ENCODE measurements around the gene FCN2. TPM values are rescaled to one million over a fixed set of nuclear protein-coding genes. Genes with fewer than 3 reads are reported as not detected.

FCN2 gene
- total RNA-seq, 2 donors from 2014 or later = not detected

DNA sequence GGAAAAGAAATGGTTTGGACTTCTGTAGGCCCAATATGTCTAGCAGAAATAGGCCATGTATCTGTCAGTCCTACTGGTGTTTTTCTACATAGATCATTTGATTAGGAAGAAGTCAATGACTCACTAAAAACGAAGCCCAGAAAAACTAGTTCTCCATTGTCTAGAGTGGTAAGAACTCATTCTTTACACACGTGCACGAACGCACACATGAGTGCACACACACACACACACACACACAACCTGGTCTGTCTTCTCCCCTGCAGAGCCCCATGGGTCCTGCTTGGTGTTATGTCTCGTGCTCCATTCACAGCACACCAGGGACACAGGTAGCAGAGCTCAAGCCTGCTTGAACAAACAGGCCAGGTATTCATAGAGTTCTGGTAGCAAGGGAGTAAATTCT is 52.0 kb downstream of the FCN2 start:
- Histone ChIP-seq H3K27me3 (peaks cover 0 to 4% of the 10 kb centered on the region in 2 donors), H3K4me1 (no peaks in the 10 kb centered on the region), H3K9me3 (no peaks in the 10 kb centered on the region), H3K27ac (no peak overlapping the region), H3K4me3 (no peak overlapping the region), H3K36me3 (replicated peaks in 1 of 2; ENCODE audit: insufficient read depth in 1 of 2, low read depth in 2 of 2) (no peaks in the 10 kb centered on the region)
- intact Hi-C loops (cut with DNase I) = no loop called here
- TF ChIP-seq POLR2A (IDR thresholded peaks at IDR 0.05) = no peak
- WGBS, 2 donors = 75 to 80% methylated on average over 4 to 5 of the region's 5 CpGs
- ATAC-seq = no peak
- no peak for DNase-seq

DNA sequence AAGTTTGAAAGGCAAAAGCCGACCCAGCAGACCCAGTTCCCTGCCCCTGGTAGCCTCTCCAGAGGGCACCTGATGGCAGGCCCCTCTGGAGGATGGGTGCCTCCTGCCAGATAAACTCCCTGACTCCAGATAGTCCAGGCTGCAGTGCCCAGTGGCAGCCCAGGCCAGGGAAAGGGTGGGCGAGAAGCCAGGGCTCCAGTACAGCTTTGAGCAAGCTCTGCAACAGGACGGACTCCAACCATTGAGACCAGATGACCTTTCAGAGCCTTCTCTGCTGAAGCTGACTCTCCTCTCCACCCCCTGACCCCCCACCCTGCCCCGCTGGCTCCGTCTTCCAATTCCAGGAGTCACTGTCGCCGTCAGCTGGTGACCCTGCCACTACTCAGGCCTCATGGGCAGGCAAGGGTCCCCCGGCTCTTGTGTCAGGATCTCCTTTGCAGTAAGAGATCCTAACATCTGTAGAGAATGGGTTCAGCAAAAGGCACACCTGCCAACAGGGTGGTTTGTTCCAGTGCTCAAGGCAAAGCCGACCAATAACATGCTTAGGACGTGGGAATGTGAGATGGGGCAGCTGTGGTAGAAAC is 52.6 kb downstream of the FCN2 start:
- no peak for ATAC-seq
- peaks cover 0 to 4% of the 10 kb centered on the region in 2 donors for H3K27me3 ChIP-seq
- no peaks in the 10 kb centered on the region for H3K4me1 ChIP-seq
- TF ChIP-seq, protein P1, sequence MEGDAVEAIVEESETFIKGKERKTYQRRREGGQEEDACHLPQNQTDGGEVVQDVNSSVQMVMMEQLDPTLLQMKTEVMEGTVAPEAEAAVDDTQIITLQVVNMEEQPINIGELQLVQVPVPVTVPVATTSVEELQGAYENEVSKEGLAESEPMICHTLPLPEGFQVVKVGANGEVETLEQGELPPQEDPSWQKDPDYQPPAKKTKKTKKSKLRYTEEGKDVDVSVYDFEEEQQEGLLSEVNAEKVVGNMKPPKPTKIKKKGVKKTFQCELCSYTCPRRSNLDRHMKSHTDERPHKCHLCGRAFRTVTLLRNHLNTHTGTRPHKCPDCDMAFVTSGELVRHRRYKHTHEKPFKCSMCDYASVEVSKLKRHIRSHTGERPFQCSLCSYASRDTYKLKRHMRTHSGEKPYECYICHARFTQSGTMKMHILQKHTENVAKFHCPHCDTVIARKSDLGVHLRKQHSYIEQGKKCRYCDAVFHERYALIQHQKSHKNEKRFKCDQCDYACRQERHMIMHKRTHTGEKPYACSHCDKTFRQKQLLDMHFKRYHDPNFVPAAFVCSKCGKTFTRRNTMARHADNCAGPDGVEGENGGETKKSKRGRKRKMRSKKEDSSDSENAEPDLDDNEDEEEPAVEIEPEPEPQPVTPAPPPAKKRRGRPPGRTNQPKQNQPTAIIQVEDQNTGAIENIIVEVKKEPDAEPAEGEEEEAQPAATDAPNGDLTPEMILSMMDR (IDR thresholded peaks at IDR 0.05) = no peak
- TF ChIP-seq POLR2A (IDR thresholded peaks at IDR 0.05) = no peak
- H3K27ac ChIP-seq = no peak overlapping the region
- DNase-seq = no peak
- WGBS, 2 donors = 81% methylated on average over 10 of the region's 10 CpGs
- H3K36me3 ChIP-seq (replicated peaks in 1 of 2; ENCODE audit: insufficient read depth in 1 of 2, low read depth in 2 of 2) = no peaks in the 10 kb centered on the region
- H3K9me3 ChIP-seq = no peaks in the 10 kb centered on the region
- no peak overlapping the region for H3K4me3 ChIP-seq
- intact Hi-C loops (cut with DNase I) = no loop called here

DNA sequence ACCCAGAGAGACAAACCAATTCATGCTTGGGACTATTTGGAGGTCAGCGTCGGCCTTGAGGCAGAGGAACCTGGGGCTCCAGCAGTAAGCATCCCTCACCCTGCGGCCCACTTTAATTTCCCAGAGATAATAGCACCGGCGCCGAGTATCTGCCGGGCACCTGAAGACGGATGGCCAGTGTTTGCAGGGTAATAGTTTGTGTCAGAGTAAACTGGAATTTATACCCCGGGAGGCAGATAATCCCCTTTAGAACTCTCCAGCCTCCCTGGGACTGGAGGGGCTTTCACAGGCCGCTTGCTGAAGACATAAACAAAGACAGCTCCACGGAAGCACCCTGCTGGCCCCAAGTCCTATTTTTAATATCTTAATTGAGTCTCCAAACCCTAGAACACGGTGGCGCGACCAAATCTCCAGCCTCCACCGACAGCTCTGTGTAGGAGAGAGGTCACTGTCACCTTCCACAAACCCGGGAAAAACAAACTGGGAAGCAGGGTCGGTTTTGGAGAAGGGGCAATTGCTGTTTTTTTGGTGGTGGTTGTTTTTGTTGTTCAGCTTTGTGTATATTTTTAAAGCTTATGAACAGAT is 54.5 kb downstream of the FCN2 start:
- H3K27me3 ChIP-seq = peaks cover 0 to 4% of the 10 kb centered on the region in 2 donors
- TF ChIP-seq POLR2A (IDR thresholded peaks at IDR 0.05) = no peak
- ATAC-seq (no peak), DNase-seq (no peak)
- H3K4me3 ChIP-seq = no peak overlapping the region
- no peaks in the 10 kb centered on the region for H3K36me3 ChIP-seq (replicated peaks in 1 of 2; ENCODE audit: insufficient read depth in 1 of 2, low read depth in 2 of 2)
- intact Hi-C loops (cut with DNase I) = no loop called here
- no peaks in the 10 kb centered on the region for H3K4me1 ChIP-seq
- H3K9me3 ChIP-seq = no peaks in the 10 kb centered on the region
- H3K27ac ChIP-seq = no peak overlapping the region
- WGBS, 2 donors = 53 to 64% methylated on average over 12 to 17 of the region's 17 CpGs

DNA sequence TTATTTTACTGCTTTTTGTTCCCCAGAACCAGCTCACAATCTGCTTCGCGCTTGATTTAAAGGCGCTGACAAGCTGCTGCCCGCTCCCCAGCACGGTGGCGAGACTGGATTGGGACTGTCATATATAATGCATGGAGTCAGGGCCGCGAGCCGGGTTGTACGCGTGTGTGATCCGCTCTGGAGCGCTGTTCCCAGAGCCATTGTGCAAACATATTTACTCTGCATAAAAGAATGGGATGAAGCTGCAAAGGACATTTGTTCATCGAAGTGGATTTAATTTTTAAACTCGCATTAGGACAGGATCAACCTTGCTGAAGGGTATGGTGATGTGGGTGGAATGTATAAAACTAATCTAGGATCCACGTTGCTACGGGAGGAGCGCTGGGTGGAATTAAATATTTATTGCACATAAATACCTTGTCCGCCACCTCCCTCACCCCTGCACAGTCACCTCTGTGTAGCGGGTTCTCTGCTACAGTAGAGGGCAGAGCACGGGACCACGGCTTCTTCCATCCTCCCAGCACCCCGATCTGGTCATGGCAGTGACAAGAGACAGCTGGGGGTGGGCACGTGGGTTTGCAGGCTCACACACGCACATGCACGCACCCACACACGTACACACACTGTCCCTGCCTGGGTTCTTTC is 55.2 kb downstream of the FCN2 start:
- Histone ChIP-seq H3K27ac (no peak overlapping the region), H3K4me1 (no peaks in the 10 kb centered on the region), H3K4me3 (no peak overlapping the region), H3K9me3 (no peaks in the 10 kb centered on the region), H3K27me3 (peaks cover 0 to 4% of the 10 kb centered on the region in 2 donors), H3K36me3 (replicated peaks in 1 of 2; ENCODE audit: insufficient read depth in 1 of 2, low read depth in 2 of 2) (no peaks in the 10 kb centered on the region)
- TF ChIP-seq, protein P1 (IDR thresholded peaks at IDR 0.05) = no peak
- TF ChIP-seq POLR2A (IDR thresholded peaks at IDR 0.05) = no peak
- ATAC-seq = no peak
- no peak for DNase-seq
- intact Hi-C loops (cut with DNase I) = no loop called here
- WGBS, 2 donors = 70 to 76% methylated on average over 25 to 26 of the region's 27 CpGs

DNA sequence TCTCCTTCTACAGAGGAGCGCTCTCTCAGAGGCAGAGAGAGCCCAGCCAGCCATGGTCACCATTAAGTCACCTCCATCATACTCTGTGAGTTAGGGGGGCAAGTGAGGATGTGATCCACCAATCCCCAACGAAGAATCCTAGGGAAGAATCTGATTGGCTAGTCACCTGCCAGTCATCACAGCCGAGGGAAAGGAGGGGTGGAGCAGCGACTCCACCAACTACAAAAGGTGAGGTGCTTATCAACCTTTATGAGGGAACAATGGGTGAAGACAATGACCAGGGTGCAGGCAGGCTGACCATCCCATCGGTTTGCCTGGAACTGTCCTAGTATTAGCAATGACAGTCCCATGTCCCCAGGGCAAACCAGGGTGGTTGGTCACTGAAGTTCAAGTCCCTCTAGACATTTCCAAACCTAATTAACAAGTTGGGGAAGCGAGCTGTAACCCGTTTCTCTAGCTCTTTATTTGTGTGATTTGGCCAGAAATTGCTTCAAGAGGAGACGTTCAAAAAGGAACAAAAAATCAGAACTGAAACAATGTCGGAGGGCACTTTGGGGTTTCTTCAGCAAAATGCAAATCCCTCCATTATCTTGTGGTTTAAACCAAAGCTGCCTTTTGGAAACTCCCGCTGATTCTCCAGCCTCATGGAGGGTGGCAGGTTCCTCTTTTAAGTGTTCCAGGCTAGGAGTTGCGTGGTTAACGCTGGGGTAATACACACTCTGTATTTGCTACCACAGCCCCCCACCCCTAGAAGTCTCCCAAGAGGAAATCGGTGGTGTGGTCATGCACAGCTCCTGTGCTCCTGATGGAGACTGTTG is 55.9 kb downstream of the FCN2 start:
- Histone ChIP-seq H3K36me3 (replicated peaks in 1 of 2; ENCODE audit: insufficient read depth in 1 of 2, low read depth in 2 of 2) (no peaks in the 10 kb centered on the region), H3K27ac (no peak overlapping the region), H3K4me3 (no peak overlapping the region), H3K4me1 (no peaks in the 10 kb centered on the region), H3K9me3 (no peaks in the 10 kb centered on the region), H3K27me3 (peaks cover 0 to 4% of the 10 kb centered on the region in 2 donors)
- 62 to 72% methylated on average over 11 to 13 of the region's 13 CpGs for WGBS, 2 donors
- ATAC-seq (no peak), DNase-seq (peak in 1 of 4 donors; percentile 42)
- no peak for TF ChIP-seq POLR2A (IDR thresholded peaks at IDR 0.05)
- TF ChIP-seq, protein P1 (IDR thresholded peaks at IDR 0.05) = no peak
- intact Hi-C loops (cut with DNase I) = no loop called here

Small RNAs within 50 kb of the gene (microRNA-seq; reads per million reads assigned to microRNA genes)
- gene MIR3689A (ENCODE audit: borderline number of aligned reads in 2 of 2, borderline replicate concordance in 2 of 2) = 0 reads per million in 2 donors
- gene MIR3689B (ENCODE audit: borderline number of aligned reads in 2 of 2, borderline replicate concordance in 2 of 2) = 0 reads per million in 2 donors
- 0 reads per million in 2 donors for gene MIR3689C (ENCODE audit: borderline number of aligned reads in 2 of 2, borderline replicate concordance in 2 of 2)
- gene MIR3689D1 (ENCODE audit: borderline number of aligned reads in 2 of 2, borderline replicate concordance in 2 of 2) = 0 reads per million in 2 donors
- gene MIR3689D2 (ENCODE audit: borderline number of aligned reads in 2 of 2, borderline replicate concordance in 2 of 2) = 0 reads per million in 2 donors
- 0 reads per million in 2 donors for gene MIR3689E (ENCODE audit: borderline number of aligned reads in 2 of 2, borderline replicate concordance in 2 of 2)
- 0 reads per million in 2 donors for gene MIR3689F (ENCODE audit: borderline number of aligned reads in 2 of 2, borderline replicate concordance in 2 of 2)

Small RNAs within 50 kb of the gene (small RNA-seq; reads per million reads assigned to genes)
- gene AL603650.1 (not detected), gene MIR3689A (not detected), gene MIR3689B (not detected), gene MIR3689C (not detected), gene MIR3689D1 (not detected), gene MIR3689D2 (not detected), gene MIR3689E (not detected), gene MIR3689F (not detected)

Other genes starting within 250 kb of the FCN2 start
- 10 to 100 TPM in 1 of 2 donors, 1 to 10 TPM in 1; 7.0 to 14.5 TPM for gene COL5A1, start 239.0 kb upstream of the FCN2 start, total RNA-seq
- gene FCN1, start 37.1 kb downstream of the FCN2 start, total RNA-seq = not detected
- gene OLFM1, start 206.9 kb downstream of the FCN2 start, total RNA-seq = 1 to 10 TPM; 6.3 to 7.8 TPM

Data from body of pancreas (tissue), 4 donors.